NCI-H82 treated with DMSO at 0.1 percent for 48 hours (cell line): ENCODE measurements around the gene GPRIN2.
"Not testable (repeated sequence)": the region's sequence is repeated elsewhere in the genome, so short reads cannot be mapped to it uniquely, and the experiment has no call there.

Experiments used
- DNase-seq: peaks from one replicate; lab custom pipeline; 2025; ENCODE audit not compliant: unreplicated experiment; lab: John Stamatoyannopoulos, UW

Gene GPRIN2

GRCh38 chr10:46570655-46571054, 14.2 kb upstream of the GPRIN2 start:
- not testable (repeated sequence) for DNase-seq

- not testable (repeated sequence) for DNase-seq
These were observed 10.7 kb upstream of the GPRIN2 start for GRCh38 chr10:46567151-46567550.

GRCh38 chr10:46565591-46566332, 9.3 kb upstream of the GPRIN2 start:
- not testable (repeated sequence) for DNase-seq

GRCh38 chr10:46560952-46561351, 4.5 kb upstream of the GPRIN2 start:
- no peak for DNase-seq

- no peak for DNase-seq
These were observed 3.9 kb upstream of the GPRIN2 start for GRCh38 chr10:46560381-46560780.

GRCh38 chr10:46559231-46559671, 2.8 kb upstream of the GPRIN2 start:
- no peak for DNase-seq

GRCh38 chr10:46558392-46559185, 2.1 kb upstream of the GPRIN2 start:
- DNase-seq: no peak

- no peak for DNase-seq
These were observed 1.6 kb upstream of the GPRIN2 start for GRCh38 chr10:46558122-46558391.

DNA sequence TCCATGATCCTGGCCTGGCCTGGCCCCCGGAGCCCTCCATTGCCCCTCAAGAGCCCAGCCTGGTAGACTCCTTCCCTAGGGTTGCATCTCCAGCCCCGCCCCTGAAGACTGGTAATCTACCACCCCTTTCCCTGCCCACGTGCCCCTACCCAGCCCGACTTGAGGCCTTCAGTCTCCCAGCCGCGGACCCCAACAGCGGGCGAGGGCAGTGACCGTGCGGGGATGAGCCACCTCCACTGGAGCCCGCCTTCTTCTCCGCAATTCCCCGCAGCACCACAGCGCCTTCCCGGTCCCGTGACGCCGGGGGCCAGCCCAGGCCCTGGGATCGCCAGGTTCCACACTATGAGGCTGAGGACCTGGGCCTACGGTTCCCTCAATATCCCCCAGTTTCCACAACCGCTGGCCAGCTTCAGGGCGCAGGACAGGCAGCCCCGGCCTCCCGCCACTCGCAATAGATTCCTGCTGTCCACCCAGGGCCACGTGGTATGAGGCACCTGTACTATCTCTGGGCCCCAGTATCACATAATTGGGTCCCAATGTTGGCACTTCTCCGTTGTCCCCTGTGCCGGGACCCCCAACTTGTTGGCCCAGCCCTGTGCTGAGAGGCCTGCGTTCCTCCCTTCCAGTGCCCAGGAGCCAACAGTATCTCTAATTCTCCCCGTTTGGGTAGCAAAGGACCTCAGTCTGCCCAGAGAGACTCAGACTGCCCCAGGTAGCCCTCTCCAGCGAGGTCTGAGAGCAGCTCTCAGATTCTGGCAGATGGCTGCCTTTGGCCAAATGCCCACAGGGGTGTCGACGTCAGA, 1.1 kb upstream of the GPRIN2 start:
- DNase-seq: no peak

- no peak for DNase-seq
These were observed 544 bp downstream of the GPRIN2 start for GRCh38 chr10:46555713-46556514.

DNA sequence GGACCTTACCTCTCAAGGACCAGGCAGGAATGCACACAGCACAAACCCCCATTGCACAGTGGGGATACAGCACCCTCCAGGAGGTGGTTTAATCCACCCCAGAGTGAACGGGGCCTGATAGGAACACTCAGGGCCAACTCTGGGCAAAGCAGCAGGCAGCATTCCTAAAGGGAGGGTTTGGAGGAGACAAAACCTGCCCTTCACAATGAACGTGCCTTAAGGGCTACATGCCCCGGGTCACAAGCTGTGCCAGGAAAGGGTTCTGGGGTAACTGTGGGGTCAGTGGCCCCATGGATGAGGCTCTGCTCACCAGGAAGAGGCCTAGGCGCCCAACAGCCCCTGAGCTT, 1.1 kb downstream of the GPRIN2 start:
- DNase-seq: no peak

- no peak for DNase-seq
These were observed 2.2 kb downstream of the GPRIN2 start for GRCh38 chr10:46554166-46554781.

DNA sequence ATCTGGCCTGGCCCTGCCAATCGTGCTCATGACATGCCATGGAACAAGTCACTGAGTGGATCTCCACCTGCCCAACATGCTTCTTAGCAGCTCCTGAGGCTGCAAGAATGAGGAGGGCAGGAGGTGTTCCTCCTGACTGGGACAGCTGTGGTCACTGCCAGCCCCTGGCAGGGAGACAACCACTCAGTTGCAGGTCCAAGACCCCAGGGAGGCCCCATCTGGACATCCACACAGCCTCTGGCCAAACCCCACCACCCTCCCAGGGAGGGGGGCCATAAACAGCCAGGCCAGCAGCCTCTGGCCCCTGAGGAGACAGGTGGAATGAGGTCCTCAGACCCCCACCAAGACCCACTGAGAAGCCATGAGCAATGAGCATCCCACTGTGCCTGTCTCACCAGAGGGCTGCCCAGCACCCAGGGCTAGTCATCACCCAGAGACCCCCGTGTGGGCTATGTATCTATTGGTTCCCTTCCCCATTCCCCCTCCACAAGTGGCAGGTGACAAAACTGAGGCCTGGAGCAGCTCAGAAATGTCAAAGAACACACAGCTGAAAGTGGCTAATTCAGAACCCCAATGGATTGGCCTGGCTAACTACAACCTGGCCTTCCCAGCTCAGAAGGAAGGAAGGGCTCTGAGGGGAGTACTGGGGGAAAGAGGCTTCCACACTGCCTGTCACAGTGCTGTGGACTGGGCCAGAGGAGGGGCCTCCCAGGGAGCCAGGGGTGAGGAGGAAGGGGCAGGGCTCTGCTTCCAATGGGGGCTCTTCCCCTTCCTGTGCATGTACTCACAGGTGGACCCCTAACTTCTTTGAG, 3.0 kb downstream of the GPRIN2 start:
- DNase-seq: no peak

- DNase-seq: no peak
These were observed 3.8 kb downstream of the GPRIN2 start for GRCh38 chr10:46552526-46553237.

DNA sequence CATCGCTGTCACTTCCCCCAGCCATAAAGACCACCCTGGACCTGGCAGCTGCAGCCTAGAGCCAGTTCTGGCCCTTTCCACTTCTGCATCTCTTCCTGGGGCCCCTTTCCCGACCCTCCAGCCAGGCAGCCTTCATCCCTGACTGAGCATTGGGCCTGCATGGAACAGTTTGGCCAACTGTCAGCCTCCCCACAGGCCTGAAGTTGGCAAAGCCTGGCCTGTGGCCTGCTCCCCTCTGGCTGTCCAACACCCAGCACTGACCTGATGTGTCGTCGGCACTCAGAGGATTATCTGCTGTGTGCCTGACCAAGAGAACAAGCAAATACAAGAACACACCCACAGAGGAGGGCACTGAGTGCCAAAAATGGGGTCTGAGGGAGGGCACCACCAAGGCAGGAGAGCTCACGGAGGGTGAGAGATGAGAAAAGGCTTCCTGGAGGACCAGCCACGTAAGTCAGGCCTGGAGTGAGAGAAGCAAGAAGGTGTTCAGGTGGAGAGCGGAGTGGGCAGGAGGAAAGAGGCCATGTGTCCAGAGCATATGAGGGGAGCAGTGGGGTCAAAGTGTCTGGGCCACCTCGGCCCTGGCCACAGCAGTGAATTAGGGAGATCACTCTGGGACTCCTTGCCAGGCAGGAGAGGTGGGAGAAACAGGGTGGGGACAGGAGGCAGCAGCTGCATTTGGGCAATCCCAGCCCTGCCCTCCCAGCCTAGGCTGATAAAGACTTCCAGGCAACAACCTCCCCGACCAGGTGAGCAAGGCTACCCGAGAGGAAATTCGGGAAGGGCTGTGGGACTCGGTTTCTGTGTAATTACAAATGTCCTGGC, 4.5 kb downstream of the GPRIN2 start:
- DNase-seq: no peak

DNA sequence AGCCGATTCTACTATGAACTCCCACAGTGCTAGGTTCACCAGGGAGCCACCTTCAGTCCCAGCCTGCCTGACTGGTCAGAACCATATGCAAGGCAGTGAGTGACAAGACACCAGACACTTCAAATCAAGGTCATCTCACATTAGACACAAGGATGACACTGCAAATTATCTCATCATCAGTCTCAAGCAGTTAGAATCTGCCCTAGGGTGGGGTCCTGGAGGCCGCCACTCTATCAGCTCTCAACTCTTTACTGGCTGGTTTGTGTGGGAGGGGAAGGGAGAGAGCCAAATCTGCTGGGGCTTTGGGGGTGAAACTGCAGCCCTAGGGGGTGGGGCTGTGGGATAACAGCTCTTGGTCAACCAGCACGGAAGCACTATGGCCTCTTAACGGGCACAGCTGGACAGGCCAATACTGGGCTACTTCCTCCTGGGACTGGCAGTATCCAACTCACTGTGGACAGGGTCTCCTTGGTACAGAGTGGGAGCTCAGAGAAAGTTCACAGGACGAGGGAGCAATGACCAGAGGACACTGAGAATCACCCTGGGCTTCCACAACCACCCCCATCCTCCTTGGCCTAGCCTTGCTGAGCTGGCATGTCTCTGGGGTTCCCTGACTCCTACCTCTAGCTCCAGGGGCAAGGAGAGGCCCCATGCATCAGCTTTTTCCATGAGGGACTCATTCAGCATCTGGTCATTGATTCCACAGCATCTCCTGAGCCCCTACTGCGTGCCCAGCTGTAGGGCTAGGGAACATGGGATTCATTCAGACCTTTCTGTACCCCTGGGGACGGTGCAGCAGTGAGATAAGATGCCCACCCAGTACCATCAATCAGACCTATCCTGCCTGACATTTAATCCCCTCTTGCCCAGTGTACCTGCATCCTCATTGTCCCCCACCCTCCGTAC, 5.4 kb downstream of the GPRIN2 start:
- no peak for DNase-seq

DNA sequence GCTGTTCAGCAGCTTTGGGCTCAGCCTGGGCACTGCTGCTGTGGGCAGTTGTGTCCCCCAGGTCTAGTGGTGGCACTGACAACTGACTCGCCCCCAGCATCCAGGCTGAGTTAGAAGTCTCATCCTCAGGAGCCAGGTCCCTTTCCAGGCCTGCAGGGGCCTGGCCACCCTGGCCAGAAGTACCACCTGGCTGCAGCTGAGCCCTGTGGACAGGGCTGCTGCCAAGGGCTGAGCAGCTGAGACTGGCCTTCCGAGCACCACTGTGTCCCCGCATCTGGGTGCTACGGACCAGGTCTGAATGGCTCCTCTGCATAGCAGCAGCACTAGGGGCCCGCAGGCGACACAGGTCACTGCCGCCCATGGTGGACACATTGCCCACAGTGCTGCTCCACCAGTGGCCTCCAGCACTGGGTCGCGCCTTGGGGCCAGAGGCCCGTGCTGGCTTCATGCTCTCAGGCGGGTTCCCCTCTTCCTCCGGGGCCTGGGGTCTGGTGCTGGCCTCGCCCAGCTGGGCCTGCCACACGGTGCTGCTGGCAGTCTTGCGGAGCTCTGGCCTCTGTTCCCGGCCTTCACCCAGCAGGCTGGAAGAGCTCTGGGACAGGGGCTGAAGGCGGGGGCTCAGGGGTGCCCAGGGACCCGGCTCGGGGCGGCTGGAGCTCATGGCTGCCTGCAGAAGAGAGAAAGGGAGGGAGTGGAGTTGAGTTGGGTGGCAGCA, 6.2 kb downstream of the GPRIN2 start:
- DNase-seq: no peak
